ENCODE measurements around the gene SYNJ1. TPM values are rescaled to one million over a fixed set of nuclear protein-coding genes. Genes with fewer than 3 reads are reported as not detected.
A peak's percentile ranks its signal among the peaks of the same experiment; 100 is the strongest.
"Not testable (repeated sequence)": the region's sequence is repeated elsewhere in the genome, so short reads cannot be mapped to it uniquely, and the experiment has no call there.

The SYNJ1 gene
- total and polyA plus RNA-seq, 12 donors, result 5.0 to 19.4 (median 10.9) TPM

DNA sequence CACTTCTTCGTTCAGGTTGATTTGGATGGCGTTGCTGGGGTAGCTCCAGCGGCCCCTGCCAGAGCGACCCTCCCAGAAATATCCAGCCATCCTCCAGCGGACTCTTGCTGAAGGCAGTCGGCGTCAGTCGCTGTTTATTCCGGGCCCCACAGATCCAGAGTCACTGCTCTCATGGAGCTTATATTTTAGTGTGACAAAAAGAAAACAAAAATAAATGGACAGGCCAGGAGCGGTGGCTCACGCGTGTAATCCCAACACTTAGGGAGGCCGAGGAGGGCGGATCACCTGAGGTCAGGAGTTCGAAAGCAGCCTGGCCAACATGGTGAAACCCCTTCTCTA, 114.8 kb downstream of the SYNJ1 start:
- intact Hi-C loops (cut with DNase I), result no loop called here
- peak overlapping the region; percentile 78 to 96 (median 90) for H3K4me3 ChIP-seq
- no peaks in the 10 kb centered on the region for H3K9me3 ChIP-seq (replicated peaks in 1 of 3)
- H3K4me1 ChIP-seq (replicated peaks in 1 of 2), result peaks cover 14 to 20% of the 10 kb centered on the region in 2 donors
- H3K27ac ChIP-seq, result peak overlapping the region in 4 of 5 donors; percentile 62 to 93 (median 80)
- peaks cover 0 to 11% of the 10 kb centered on the region in 2 donors for H3K36me3 ChIP-seq (replicated peaks in 1 of 2)
- 2 to 4% (median 3%) methylated on average over 14 to 15 of the region's 15 CpGs for WGBS, 4 donors
- no peaks in the 10 kb centered on the region for H3K27me3 ChIP-seq
- TF ChIP-seq, protein P1, sequence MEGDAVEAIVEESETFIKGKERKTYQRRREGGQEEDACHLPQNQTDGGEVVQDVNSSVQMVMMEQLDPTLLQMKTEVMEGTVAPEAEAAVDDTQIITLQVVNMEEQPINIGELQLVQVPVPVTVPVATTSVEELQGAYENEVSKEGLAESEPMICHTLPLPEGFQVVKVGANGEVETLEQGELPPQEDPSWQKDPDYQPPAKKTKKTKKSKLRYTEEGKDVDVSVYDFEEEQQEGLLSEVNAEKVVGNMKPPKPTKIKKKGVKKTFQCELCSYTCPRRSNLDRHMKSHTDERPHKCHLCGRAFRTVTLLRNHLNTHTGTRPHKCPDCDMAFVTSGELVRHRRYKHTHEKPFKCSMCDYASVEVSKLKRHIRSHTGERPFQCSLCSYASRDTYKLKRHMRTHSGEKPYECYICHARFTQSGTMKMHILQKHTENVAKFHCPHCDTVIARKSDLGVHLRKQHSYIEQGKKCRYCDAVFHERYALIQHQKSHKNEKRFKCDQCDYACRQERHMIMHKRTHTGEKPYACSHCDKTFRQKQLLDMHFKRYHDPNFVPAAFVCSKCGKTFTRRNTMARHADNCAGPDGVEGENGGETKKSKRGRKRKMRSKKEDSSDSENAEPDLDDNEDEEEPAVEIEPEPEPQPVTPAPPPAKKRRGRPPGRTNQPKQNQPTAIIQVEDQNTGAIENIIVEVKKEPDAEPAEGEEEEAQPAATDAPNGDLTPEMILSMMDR (IDR thresholded peaks at IDR 0.05), result no peak
- TF ChIP-seq POLR2A (IDR thresholded peaks at IDR 0.05), result no peak
- DNase-seq, result no peak

- Histone ChIP-seq H3K27ac (peak within 1 kb of the TSS; percentile 49 to 93 (median 80)), H3K36me3 (replicated peaks in 1 of 2) (peaks cover 0 to 18% of the 10 kb centered on the region in 2 donors), H3K4me3 (peak within 1 kb of the TSS; percentile 78 to 96 (median 90)), H3K4me1 (replicated peaks in 1 of 2) (peaks cover 14 to 20% of the 10 kb centered on the region in 2 donors), H3K9me3 (replicated peaks in 1 of 3) (no peaks in the 10 kb centered on the region), H3K27me3 (no peaks in the 10 kb centered on the region)
- intact Hi-C loops (cut with DNase I), result no loop called here
- peak; percentile 81 to 95 (median 91) for DNase-seq
- 0% methylated on average over 56 to 81 of the region's 81 CpGs for WGBS, 4 donors
- TF ChIP-seq, protein P1 (IDR thresholded peaks at IDR 0.05), result no peak
- TF ChIP-seq POLR2A (IDR thresholded peaks at IDR 0.05), result no peak
These were observed 115.5 kb downstream of the SYNJ1 start, which contains the start of gene CFAP298 for GRCh38 chr21:32612075-32612998. CFAP298 (minus strand) TSS chr21:32612377; CDS start chr21:32612243, 134 bp downstream.

DNA sequence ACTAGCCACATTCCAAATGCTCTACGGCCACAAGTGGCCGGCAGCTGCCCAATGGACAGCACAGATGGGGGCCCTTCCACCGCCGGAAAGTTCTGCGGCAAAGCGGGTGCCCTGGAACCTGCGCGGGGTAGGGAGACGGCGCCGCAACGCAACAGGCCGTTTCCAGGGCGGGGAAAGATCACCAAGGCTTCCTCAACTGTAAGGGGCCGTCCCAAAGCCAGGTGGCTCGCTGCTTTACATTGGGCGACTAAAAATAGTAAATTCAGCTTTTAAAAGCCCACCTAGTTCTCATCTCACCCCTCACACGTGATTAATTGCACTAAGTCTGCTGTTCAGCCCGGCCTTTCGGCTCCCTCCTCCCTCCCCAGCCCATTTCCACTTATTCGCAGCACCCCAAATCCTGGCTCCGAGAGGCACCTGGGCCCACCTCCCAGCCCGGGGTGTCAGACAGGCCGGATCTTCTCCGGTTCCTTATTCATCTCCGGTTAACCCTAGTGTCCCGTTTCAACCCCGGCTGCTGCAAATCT, 116.3 kb downstream of the SYNJ1 start:
- intact Hi-C loops (cut with DNase I), result no loop called here
- WGBS, 4 donors, result 0% methylated on average over 26 to 28 of the region's 28 CpGs
- TF ChIP-seq POLR2A (IDR thresholded peaks at IDR 0.05), result no peak
- TF ChIP-seq, protein P1 (IDR thresholded peaks at IDR 0.05), result no peak
- H3K9me3 ChIP-seq (replicated peaks in 1 of 3), result no peaks in the 10 kb centered on the region
- H3K4me3 ChIP-seq, result peak overlapping the region; percentile 78 to 96 (median 90)
- no peaks in the 10 kb centered on the region for H3K27me3 ChIP-seq
- peaks cover 0 to 26% of the 10 kb centered on the region in 2 donors for H3K36me3 ChIP-seq (replicated peaks in 1 of 2)
- H3K4me1 ChIP-seq (replicated peaks in 1 of 2), result peaks cover 14 to 20% of the 10 kb centered on the region in 2 donors
- peak in 5 of 7 donors; percentile 19 to 53 (median 34) for DNase-seq
- H3K27ac ChIP-seq, result peak overlapping the region; percentile 8 to 93 (median 80)

DNA sequence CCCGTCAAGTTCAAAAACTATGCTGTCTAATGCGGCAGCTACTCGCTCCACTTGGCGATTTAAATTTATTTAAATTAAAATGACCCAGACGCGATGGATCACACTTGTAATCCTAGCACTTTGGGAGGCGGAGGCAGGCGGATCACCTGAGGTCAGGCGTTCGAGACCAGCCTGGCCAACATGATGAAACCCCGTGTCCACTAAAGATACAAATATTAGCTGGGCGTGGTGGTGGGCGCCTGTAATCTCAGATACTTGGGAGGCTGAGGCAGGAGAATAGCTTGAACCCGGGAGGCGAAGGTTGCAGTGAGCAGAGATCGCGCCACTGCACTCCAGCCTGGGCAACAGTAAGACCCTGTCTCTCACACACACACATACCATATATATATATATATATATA, 116.9 kb downstream of the SYNJ1 start:
- peaks cover 14 to 20% of the 10 kb centered on the region in 2 donors for H3K4me1 ChIP-seq (replicated peaks in 1 of 2)
- H3K9me3 ChIP-seq (replicated peaks in 1 of 3); H3K27ac ChIP-seq; intact Hi-C loops (cut with DNase I); H3K27me3 ChIP-seq: not testable (repeated sequence)
- peak in 1 of 7 donors; percentile 50 for DNase-seq
- WGBS, 4 donors, result 79 to 85% (median 81%) methylated on average over 17 of the region's 17 CpGs
- peaks cover 0 to 32% of the 10 kb centered on the region in 2 donors for H3K36me3 ChIP-seq (replicated peaks in 1 of 2)
- peak overlapping the region in 1 of 4 donors; percentile 78 for H3K4me3 ChIP-seq
